H1 (cell line): Measurements from ENCODE around the gene RIBC2. TPM values are rescaled to one million over a fixed set of nuclear protein-coding genes. Genes with fewer than 3 reads are reported as not detected.

Experiments used
- CTCF ChIA-PET: fragments of 300-600 bp; sonication (Branson Sonifier 250); formaldehyde crosslinking; loops from one replicate; lab custom pipeline; 2021; ENCODE audit not compliant: partially characterized antibody; lab: Charles Lee
- POLR2A ChIA-PET: fragments of 300-600 bp; sonication (Branson Sonifier 250); formaldehyde crosslinking; loops from one replicate; lab custom pipeline; 2021; ENCODE audit warnings: inconsistent platforms; ENCODE audit not compliant: partially characterized antibody; lab: Charles Lee
- DNase-seq, 2 experiments: peaks; one replicate each; pipeline versions ENCODE4 v3.0.0 to v3.0.0-alpha.2; 2010 to 2022; ENCODE audit warnings: low spot score in 2 of 2, low read depth in 1 of 2, mixed read lengths in 1 of 2
- FAIRE-seq: peaks from 2 replicates; lab custom pipeline; 2011; peaks lifted over from hg19 to GRCh38; lab: Jason Lieb, UNC
- H2AFZ ChIP-seq: 2 replicates; pipeline ENCODE4 v1.8.1; 2012; ENCODE audit warnings: low read length, inconsistent platforms
- H2AK5ac ChIP-seq: 2 replicates; pipeline ENCODE4 v1.6.1; 2013; ENCODE audit warnings: low read depth, low read length
- H2BK120ac ChIP-seq: replicated peaks from 2 replicates; pipeline ENCODE3; 2013; ENCODE audit warnings: low read depth, low read length, inconsistent platforms
- H2BK12ac ChIP-seq: 2 replicates; pipeline ENCODE4 v1.6.1; 2013; ENCODE audit warnings: low read depth, low read length
- H2BK15ac ChIP-seq: 2 replicates; pipeline ENCODE4 v1.6.1; 2013; ENCODE audit warnings: low read length
- H2BK20ac ChIP-seq: 2 replicates; pipeline ENCODE4 v1.6.1; 2013; ENCODE audit warnings: low read length
- H2BK5ac ChIP-seq: 2 replicates; pipeline ENCODE4 v1.6.1; 2013; ENCODE audit warnings: low read depth, low read length
- H3K14ac ChIP-seq: 2 replicates; pipeline ENCODE4 v1.6.1; 2013; ENCODE audit warnings: inconsistent platforms; ENCODE audit not compliant: insufficient read length
- H3K18ac ChIP-seq: 2 replicates; pipeline ENCODE4 v1.6.1; 2013; ENCODE audit warnings: low read length; ENCODE audit errors: extremely low read depth
- H3K23ac ChIP-seq: 2 replicates; pipeline ENCODE4 v1.6.1; 2013; ENCODE audit warnings: inconsistent platforms; ENCODE audit not compliant: insufficient read length
- H3K23me2 ChIP-seq: 2 replicates; pipeline ENCODE4 v1.6.1; 2013; ENCODE audit warnings: low read depth, low read length
- H3K27ac ChIP-seq: 2 replicates; pipeline ENCODE4 v1.6.1; 2011; ENCODE audit warnings: low read depth, low read length, inconsistent platforms
- H3K27me3 ChIP-seq, 4 experiments: replicated peaks in 1 of 4; 1 replicate in 1 of 4; 2 replicates in 3 of 4; pipeline versions ENCODE4 v1.6.1 to v1.8.1; 2011 to 2013; ENCODE audit warnings: low read length in 3 of 4, mild to moderate bottlenecking in 3 of 4, inconsistent platforms in 2 of 4, mixed read lengths in 2 of 4, moderate library complexity in 1 of 4; ENCODE audit not compliant: control insufficient read depth in 3 of 4, insufficient read depth in 3 of 4; ENCODE audit errors: extremely low read depth in 1 of 4
- H3K36me3 ChIP-seq, 4 experiments: 2 replicates each; pipeline versions ENCODE4 v1.6.1 to v1.8.1; 2011 to 2013; ENCODE audit warnings: mild to moderate bottlenecking in 4 of 4, low read length in 3 of 4, moderate library complexity in 2 of 4, control low read depth in 1 of 4, inconsistent platforms in 1 of 4; ENCODE audit not compliant: insufficient read depth in 4 of 4, control insufficient read depth in 2 of 4
- H3K4ac ChIP-seq: replicated peaks from 2 replicates; pipeline ENCODE3; 2013; ENCODE audit warnings: low read length, low read depth, mixed read lengths, inconsistent platforms; ENCODE audit not compliant: insufficient read length
- H3K4me1 ChIP-seq, 4 experiments: replicated peaks in 1 of 4; 1 replicate in 1 of 4; 2 replicates in 3 of 4; pipeline versions ENCODE4 v1.6.1 to v1.8.1; 2011 to 2013; ENCODE audit warnings: low read length in 3 of 4, inconsistent platforms in 2 of 4, mixed read lengths in 1 of 4; ENCODE audit not compliant: insufficient read depth in 4 of 4, control insufficient read depth in 3 of 4
- H3K4me2 ChIP-seq, 2 experiments: 2 replicates each; pipeline versions ENCODE4 v1.6.1 to v1.8.1; 2011 to 2013; ENCODE audit warnings: low read depth in 2 of 2, low read length in 2 of 2, control low read depth in 1 of 2, inconsistent platforms in 1 of 2, mild to moderate bottlenecking in 1 of 2; ENCODE audit not compliant: insufficient read depth in 1 of 2
- H3K4me3 ChIP-seq, 4 experiments: fragments of 200-600, 300-600 bp in 1 of 4; sonication (generic), shearing (Covaris generic), sonication (Bioruptor Twin) in 1 of 4; 2 replicates each; pipeline versions ENCODE4 v1.5.1 to v1.8.1; 2011 to 2016; ENCODE audit warnings: low read length in 4 of 4, low read depth in 3 of 4, control low read depth in 2 of 4, inconsistent platforms in 2 of 4, mild to moderate bottlenecking in 2 of 4, mixed read lengths in 1 of 4, moderate library complexity in 1 of 4; ENCODE audit not compliant: insufficient read depth in 2 of 4; ENCODE audit errors: extremely low read depth in 1 of 4
- H3K56ac ChIP-seq: replicated peaks from 2 replicates; pipeline ENCODE3; 2013; ENCODE audit warnings: low read depth, mild to moderate bottlenecking, mixed read lengths, low read length, inconsistent platforms; ENCODE audit not compliant: insufficient read length
- H3K79me1 ChIP-seq: 2 replicates; pipeline ENCODE4 v1.6.1; 2013; ENCODE audit warnings: low read depth, low read length, control low read depth
- H3K79me2 ChIP-seq, 2 experiments: 2 replicates each; pipeline versions ENCODE4 v1.6.1 to v1.8.1; 2012 to 2013; ENCODE audit warnings: low read length in 2 of 2, mild to moderate bottlenecking in 2 of 2, inconsistent platforms in 1 of 2; ENCODE audit not compliant: insufficient read depth in 2 of 2, control insufficient read depth in 1 of 2
- H3K9ac ChIP-seq, 4 experiments: replicated peaks in 1 of 4; 1 replicate in 1 of 4; 2 replicates in 3 of 4; pipeline versions ENCODE4 v1.6.1 to v1.8.1; 2011 to 2013; ENCODE audit warnings: low read depth in 3 of 4, low read length in 3 of 4, control low read depth in 2 of 4, mild to moderate bottlenecking in 2 of 4, moderate library complexity in 2 of 4, inconsistent platforms in 1 of 4; ENCODE audit errors: extremely low read depth in 1 of 4
- H3K9me3 ChIP-seq, 2 experiments: 2 replicates each; pipeline versions ENCODE4 v1.6.1 to v1.8.1; 2012 to 2013; ENCODE audit warnings: mild to moderate bottlenecking in 2 of 2, moderate library complexity in 2 of 2, control low read depth in 1 of 2, inconsistent platforms in 1 of 2, low read depth in 1 of 2, low read length in 1 of 2, mixed read lengths in 1 of 2; ENCODE audit not compliant: insufficient read depth in 2 of 2
- H4K20me1 ChIP-seq, 2 experiments: replicated peaks in 1 of 2; 2 replicates each; pipeline versions ENCODE3 to v1.8.1; 2011 to 2013; ENCODE audit warnings: inconsistent platforms in 2 of 2, low read length in 2 of 2, mild to moderate bottlenecking in 1 of 2; ENCODE audit not compliant: insufficient read depth in 2 of 2, control insufficient read depth in 1 of 2
- H4K5ac ChIP-seq: 2 replicates; pipeline ENCODE4 v1.6.1; 2013; ENCODE audit warnings: low read length, low read depth, mixed read lengths, inconsistent platforms; ENCODE audit not compliant: insufficient read length
- H4K8ac ChIP-seq: 2 replicates; pipeline ENCODE4 v1.8.0; 2013; ENCODE audit warnings: mild to moderate bottlenecking, moderate library complexity, low read length, inconsistent platforms; ENCODE audit not compliant: insufficient read depth; ENCODE audit errors: extremely low read depth
- H4K91ac ChIP-seq: replicated peaks from 2 replicates; pipeline ENCODE3; 2013; ENCODE audit warnings: low read length, mixed read lengths, inconsistent platforms; ENCODE audit not compliant: insufficient read length
- BACH1 ChIP-seq: IDR thresholded peaks from 2 replicates; pipeline ENCODE4 v1.6.1; 2012; ENCODE audit warnings: low read length, improper control_type of control experiment
- CTBP2 ChIP-seq: IDR thresholded peaks from 2 replicates; pipeline ENCODE4 v1.7.0; 2011; ENCODE audit warnings: borderline replicate concordance, mild to moderate bottlenecking, moderate library complexity, mixed read lengths, low read length; ENCODE audit not compliant: insufficient read depth, insufficient read length
- EP300 ChIP-seq, 2 experiments: IDR thresholded peaks; 1 replicate in 1 of 2; 2 replicates in 1 of 2; pipeline ENCODE4 v1.6.1; 2011 to 2012; ENCODE audit warnings: low read depth in 2 of 2, low read length in 2 of 2, mild to moderate bottlenecking in 2 of 2, borderline replicate concordance in 1 of 2, inconsistent platforms in 1 of 2, moderate library complexity in 1 of 2
- HDAC6 ChIP-seq: IDR thresholded peaks from one replicate; pipeline ENCODE4 v1.7.1; 2012; ENCODE audit warnings: low read depth, mild to moderate bottlenecking, inconsistent platforms, low read length, moderate library complexity
- KDM4A ChIP-seq: IDR thresholded peaks from one replicate; pipeline ENCODE4 v1.7.1; 2012; ENCODE audit warnings: low read depth, mild to moderate bottlenecking, moderate library complexity, low read length, inconsistent platforms; ENCODE audit not compliant: severe bottlenecking
- MAFK ChIP-seq: IDR thresholded peaks from 2 replicates; pipeline ENCODE4 v1.6.1; 2012; ENCODE audit warnings: low read depth, mild to moderate bottlenecking, improper control_type of control experiment, low read length
- PHF8 ChIP-seq: fragments of 200-600 bp; sonication (generic); conservative IDR thresholded peaks from 2 replicates; pipeline ENCODE4 v1.7.1; 2012; ENCODE audit warnings: low read depth, mild to moderate bottlenecking, inconsistent platforms, low read length, moderate library complexity
- POLR2A ChIP-seq, 2 experiments: IDR thresholded peaks; 1 replicate in 1 of 2; 2 replicates in 1 of 2; pipeline ENCODE4 v1.6.1; 2011; ENCODE audit warnings: low read depth in 2 of 2, low read length in 2 of 2, mild to moderate bottlenecking in 2 of 2; ENCODE audit errors: control extremely low read depth in 1 of 2
- POLR2AphosphoS5 ChIP-seq: IDR thresholded peaks from 2 replicates; pipeline ENCODE4 v1.6.1; 2011; ENCODE audit warnings: low read depth, low read length
- POU5F1 ChIP-seq: IDR thresholded peaks from 2 replicates; pipeline ENCODE4 v1.6.1; 2011; ENCODE audit warnings: low read depth, mild to moderate bottlenecking, low read length, moderate library complexity
- RNF2 ChIP-seq: fragments of 200-900, 300-1000 bp; sonication (generic); IDR thresholded peaks from 2 replicates; pipeline ENCODE4 v1.7.1; 2016; ENCODE audit warnings: borderline replicate concordance, low read depth, mild to moderate bottlenecking, antibody characterized with exemption, low read length; ENCODE audit not compliant: poor library complexity, severe bottlenecking; ENCODE audit errors: missing control alignments
- SIN3A ChIP-seq, 2 experiments: IDR thresholded peaks in 1 of 2; conservative IDR thresholded peaks in 1 of 2; 2 replicates each; pipeline ENCODE4 v1.6.1; 2011 to 2012; ENCODE audit warnings: low read length in 2 of 2, improper control_type of control experiment in 1 of 2, low read depth in 1 of 2, mild to moderate bottlenecking in 1 of 2
- SP4 ChIP-seq: IDR thresholded peaks from 2 replicates; pipeline ENCODE4 v1.6.1; 2012; ENCODE audit warnings: low read length, inconsistent platforms
- SRF ChIP-seq: IDR thresholded peaks from 2 replicates; pipeline ENCODE4 v1.6.1; 2011; ENCODE audit warnings: mild to moderate bottlenecking, low read depth, low read length, moderate library complexity
- WGBS, 2 experiments: shearing (Covaris generic) in 1 of 2; methylation state at CpG; one replicate each; pipeline versions ENCODE4 v1.1.6 to v1.1.7; 2013 to 2015; ENCODE audit warnings: low lambda C conversion rate in 2 of 2, mixed read lengths in 2 of 2, inconsistent platforms in 1 of 2, low coverage in 1 of 2, missing lambda C conversion rate in 1 of 2; ENCODE audit not compliant: insufficient replicate concordance in 2 of 2, insufficient coverage in 1 of 2, insufficient read length in 1 of 2; ENCODE audit errors: extremely low coverage in 1 of 2, missing lambda C conversion rate in 1 of 2; 5-methylcytosine and 5-hydroxymethylcytosine counted together
- polyA plus RNA-seq, 7 experiments: library from polyadenylated mRNA; depleted of rRNA in 3 of 7; stranded (reverse) in 5 of 7; unstranded in 2 of 7; fragments of >200 nt in 5 of 7; fragments of 200-250 nt in 2 of 7; gene quantifications; 1 replicate in 5 of 7; 2 replicates in 1 of 7; 4 replicates in 1 of 7; pipeline versions ENCODE4 v1.2.1 to v1.2.3, GENCODE V29; 2011 to 2013; ENCODE audit warnings: missing spikeins in 2 of 7, mixed read lengths in 2 of 7
- total RNA-seq: library from RNA; stranded (reverse); fragmentation: NEBNext Ultra II Directional; extraction: Animal tissue kit (Norgen Biotek cat#: 25700); gene quantifications from 2 replicates; pipeline ENCODE4 v1.2.1, GENCODE V29; 2021

The RIBC2 gene
- total and polyA plus RNA-seq, 2 of the 8 experiments (the other 6 are each of a cell fraction or from before 2014, with no cell fraction given): 0.79 to 2.1 TPM

DNA sequence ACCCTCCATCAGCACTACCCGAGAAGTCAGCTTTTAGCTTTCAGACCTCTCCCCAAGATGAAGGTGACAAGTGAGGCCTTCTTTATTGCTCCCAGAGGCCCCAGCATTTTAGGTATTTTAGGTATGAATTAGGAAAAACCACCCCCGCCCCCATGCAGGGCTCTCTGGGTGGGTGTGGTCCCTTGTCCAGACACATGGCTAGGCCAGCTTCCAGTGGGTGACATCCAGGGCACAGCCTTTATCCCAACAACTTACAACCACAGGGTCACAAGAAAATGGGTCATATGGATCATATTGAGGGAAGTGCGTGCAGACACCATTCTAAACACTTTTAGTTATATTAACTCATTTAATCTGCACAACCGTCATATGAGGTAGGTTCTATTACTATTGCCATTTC lies 42.1 kb downstream of the RIBC2 start:
- Histone ChIP-seq H3K36me3 (no peaks in the 10 kb centered on the region), H3K14ac (no peak overlapping the region), H3K4me1 (no peaks in the 10 kb centered on the region), H3K9me3 (no peaks in the 10 kb centered on the region), H3K23me2 (no peaks in the 10 kb centered on the region), H3K9ac (no peak overlapping the region), H2BK20ac (no peak overlapping the region), H3K4ac (no peak overlapping the region), H3K79me2 (no peaks in the 10 kb centered on the region), H4K8ac (no peak overlapping the region), H3K18ac (no peak overlapping the region), H4K20me1 (peaks cover 0 to 1% of the 10 kb centered on the region in 2 experiments), H2AK5ac (no peak overlapping the region), H2BK5ac (no peak overlapping the region), H2BK12ac (no peak overlapping the region), H2BK15ac (no peak overlapping the region), H3K56ac (no peak overlapping the region), H3K4me2 (no peak overlapping the region), H3K4me3 (no peak overlapping the region), H3K27ac (no peak overlapping the region), H4K5ac (no peak overlapping the region), H2BK120ac (no peak overlapping the region), H2AFZ (no peak overlapping the region), H4K91ac (no peak overlapping the region), H3K79me1 (no peaks in the 10 kb centered on the region), H3K23ac (no peak overlapping the region), H3K27me3 (no peaks in the 10 kb centered on the region; a peak in 1 of 7 replicates)
- POLR2A ChIA-PET: no interaction called here
- CTCF ChIA-PET: interaction anchor here (0.6 to 1.8 kb wide), 4 partner anchors 15 to 1338 kb away, joined by 3 to 4 read pairs (median 3); no protein-coding TSS in a partner anchor
- FAIRE-seq (no peak), DNase-seq (no peak)
- WGBS, 2 experiments: 83% methylated on average over 4 of the region's 4 CpGs; no CpG with 5 or more reads in 1 of the 2 experiments
- TF ChIP-seq SP4 (no peak), MAFK (no peak), CTBP2 (no peak), POU5F1 (no peak), HDAC6 (no peak), RNF2 (no peak), EP300 (IDR thresholded peaks at IDR 0.05; ENCODE audit: borderline replicate concordance in 1 of 2, low read depth in 2 of 2, low read length in 2 of 2) (no peak), PHF8 (no peak), POLR2A (IDR thresholded peaks at IDR 0.05; ENCODE audit: control extremely low read depth in 1 of 2, low read depth in 2 of 2, low read length in 2 of 2) (no peak), SIN3A (conservative IDR thresholded peaks at IDR 0.05 in 1 of 2, IDR thresholded peaks at IDR 0.05 in 1 of 2; ENCODE audit: low read depth in 1 of 2, low read length in 2 of 2) (no peak), POLR2AphosphoS5 (no peak), SRF (no peak), BACH1 (no peak), KDM4A (no peak)
